HCT116 (cell line): ENCODE measurements around the gene MKNK1.

Experiments used
- ATF3 ChIP-seq: IDR thresholded peaks from 2 replicates; pipeline ENCODE4 v1.6.1; 2012
- EZH2 ChIP-seq: fragments of 200-600 bp; sonication (generic); IDR thresholded peaks from 2 replicates; pipeline ENCODE4 v1.6.1; 2017; ENCODE audit warnings: antibody characterized with exemption, mixed run types
- TF ChIP-seq, protein P1 (sequence below), 3 experiments: fragments of 200-600 bp in 1 of 3; sonication (generic) in 1 of 3; IDR thresholded peaks in 2 of 3; conservative IDR thresholded peaks in 1 of 3; 2 replicates each; pipeline ENCODE4 v1.5.1; 2012 to 2017; ENCODE audit warnings: low read depth in 2 of 3, low read length in 2 of 3, antibody characterized with exemption in 1 of 3, borderline replicate concordance in 1 of 3, control low read depth in 1 of 3, mild to moderate bottlenecking in 1 of 3, mixed read lengths in 1 of 3, mixed run types in 1 of 3, moderate library complexity in 1 of 3; ENCODE audit not compliant: insufficient read depth in 1 of 3
- TF ChIP-seq, protein P2 (sequence below): IDR thresholded peaks from 2 replicates; pipeline ENCODE4 v1.6.1; 2011; ENCODE audit warnings: mild to moderate bottlenecking, low read length, moderate library complexity; ENCODE audit not compliant: insufficient replicate concordance; ENCODE audit errors: extremely low read depth

DNA sequence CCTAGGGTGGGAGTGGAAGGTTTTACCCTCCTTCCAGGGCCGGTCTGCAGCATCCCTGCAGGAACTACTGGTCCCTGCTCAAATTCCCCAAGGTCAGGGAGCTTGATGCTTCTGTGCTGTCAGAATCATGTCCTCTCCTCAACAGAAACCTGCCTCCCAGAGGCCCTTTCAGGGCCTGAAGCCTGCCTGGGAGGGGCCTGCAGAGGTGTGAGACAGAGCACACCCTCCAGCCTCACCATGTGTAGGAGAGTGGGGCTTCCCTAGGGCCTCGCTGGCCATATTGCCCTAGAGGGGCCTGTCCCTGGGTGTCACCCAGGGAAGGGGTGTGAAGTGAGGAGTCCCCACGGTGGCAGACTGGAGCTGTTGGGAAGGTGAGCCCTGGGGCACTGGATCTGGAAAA lies 73.8 kb downstream of the MKNK1 start:
- TF ChIP-seq, protein P1, sequence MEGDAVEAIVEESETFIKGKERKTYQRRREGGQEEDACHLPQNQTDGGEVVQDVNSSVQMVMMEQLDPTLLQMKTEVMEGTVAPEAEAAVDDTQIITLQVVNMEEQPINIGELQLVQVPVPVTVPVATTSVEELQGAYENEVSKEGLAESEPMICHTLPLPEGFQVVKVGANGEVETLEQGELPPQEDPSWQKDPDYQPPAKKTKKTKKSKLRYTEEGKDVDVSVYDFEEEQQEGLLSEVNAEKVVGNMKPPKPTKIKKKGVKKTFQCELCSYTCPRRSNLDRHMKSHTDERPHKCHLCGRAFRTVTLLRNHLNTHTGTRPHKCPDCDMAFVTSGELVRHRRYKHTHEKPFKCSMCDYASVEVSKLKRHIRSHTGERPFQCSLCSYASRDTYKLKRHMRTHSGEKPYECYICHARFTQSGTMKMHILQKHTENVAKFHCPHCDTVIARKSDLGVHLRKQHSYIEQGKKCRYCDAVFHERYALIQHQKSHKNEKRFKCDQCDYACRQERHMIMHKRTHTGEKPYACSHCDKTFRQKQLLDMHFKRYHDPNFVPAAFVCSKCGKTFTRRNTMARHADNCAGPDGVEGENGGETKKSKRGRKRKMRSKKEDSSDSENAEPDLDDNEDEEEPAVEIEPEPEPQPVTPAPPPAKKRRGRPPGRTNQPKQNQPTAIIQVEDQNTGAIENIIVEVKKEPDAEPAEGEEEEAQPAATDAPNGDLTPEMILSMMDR (IDR thresholded peaks at IDR 0.05 in 2 of 3, conservative IDR thresholded peaks at IDR 0.05 in 1 of 3; ENCODE audit: borderline replicate concordance in 1 of 3, insufficient read depth in 1 of 3, low read depth in 2 of 3, low read length in 2 of 3) = no peak
- TF ChIP-seq EZH2 (no peak), ATF3 (no peak)
- TF ChIP-seq, protein P2, sequence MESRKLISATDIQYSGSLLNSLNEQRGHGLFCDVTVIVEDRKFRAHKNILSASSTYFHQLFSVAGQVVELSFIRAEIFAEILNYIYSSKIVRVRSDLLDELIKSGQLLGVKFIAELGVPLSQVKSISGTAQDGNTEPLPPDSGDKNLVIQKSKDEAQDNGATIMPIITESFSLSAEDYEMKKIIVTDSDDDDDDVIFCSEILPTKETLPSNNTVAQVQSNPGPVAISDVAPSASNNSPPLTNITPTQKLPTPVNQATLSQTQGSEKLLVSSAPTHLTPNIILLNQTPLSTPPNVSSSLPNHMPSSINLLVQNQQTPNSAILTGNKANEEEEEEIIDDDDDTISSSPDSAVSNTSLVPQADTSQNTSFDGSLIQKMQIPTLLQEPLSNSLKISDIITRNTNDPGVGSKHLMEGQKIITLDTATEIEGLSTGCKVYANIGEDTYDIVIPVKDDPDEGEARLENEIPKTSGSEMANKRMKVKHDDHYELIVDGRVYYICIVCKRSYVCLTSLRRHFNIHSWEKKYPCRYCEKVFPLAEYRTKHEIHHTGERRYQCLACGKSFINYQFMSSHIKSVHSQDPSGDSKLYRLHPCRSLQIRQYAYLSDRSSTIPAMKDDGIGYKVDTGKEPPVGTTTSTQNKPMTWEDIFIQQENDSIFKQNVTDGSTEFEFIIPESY = no peak
